Epithelial cell of proximal tubule (primary cell): ENCODE results near the gene JUNB. TPM values are rescaled to one million over a fixed set of nuclear protein-coding genes. Genes with fewer than 3 reads are reported as not detected.
"Not testable (repeated sequence)": the region's sequence is repeated elsewhere in the genome, so short reads cannot be mapped to it uniquely, and the experiment has no call there.

Experiments used
- DNase-seq: peaks from one replicate; pipeline ENCODE4 v3.0.0-alpha.2; 2011; ENCODE audit warnings: low read depth
- H3K4me3 ChIP-seq: 2 replicates; pipeline ENCODE4 v1.5.1; 2011; ENCODE audit warnings: low read depth, mild to moderate bottlenecking, low read length
- CTCF ChIP-seq: conservative IDR thresholded peaks from 2 replicates; pipeline ENCODE4 v1.5.1; 2012; ENCODE audit warnings: low read depth, mild to moderate bottlenecking, low read length
- total RNA-seq: library from RNA; depleted of rRNA; stranded (reverse); fragments of >200 nt; gene quantifications from 2 replicates; pipeline ENCODE4 v1.2.3, GENCODE V29; 2015

Gene JUNB
- total RNA-seq, 1 donor from 2014 or later = 251 TPM

- H3K4me3 ChIP-seq = peak overlapping the region; percentile 96
- DNase-seq = no peak
- TF ChIP-seq CTCF = no peak
Observed at GRCh38 chr19:12793290-12794195, 2.3 kb downstream of the JUNB start.

- no peak for DNase-seq
- H3K4me3 ChIP-seq = peak overlapping the region; percentile 96
Observed at GRCh38 chr19:12794196-12794941, 3.1 kb downstream of the JUNB start.

GRCh38 chr19:12794971-12795381, 3.7 kb downstream of the JUNB start:
- H3K4me3 ChIP-seq = no peak overlapping the region
- DNase-seq = no peak
- no peak for TF ChIP-seq CTCF

More at GRCh38 chr19:12794196-12794941, 3.1 kb downstream of the JUNB start:
- TF ChIP-seq CTCF = no peak

- TF ChIP-seq CTCF = peak; percentile 93
- DNase-seq = no peak
- H3K4me3 ChIP-seq = no peak overlapping the region
Observed at GRCh38 chr19:12796146-12797071, 5.1 kb downstream of the JUNB start.

- no peak overlapping the region for H3K4me3 ChIP-seq
- DNase-seq = no peak
- no peak for TF ChIP-seq CTCF
Observed at GRCh38 chr19:12797141-12797587, 5.9 kb downstream of the JUNB start.

- not testable (repeated sequence) for H3K4me3 ChIP-seq, DNase-seq
Observed at GRCh38 chr19:12797607-12798006, 6.3 kb downstream of the JUNB start.
